Panc1 (cell line): Measurements from ENCODE around the gene MCRIP2.

Experiments
- CTCF ChIP-seq: fragments of 450-650 bp; IDR thresholded peaks from 2 replicates; pipeline ENCODE4 v1.5.1; 2017; ENCODE audit warnings: mild to moderate bottlenecking
- POLR2AphosphoS5 ChIP-seq: IDR thresholded peaks from 2 replicates; pipeline ENCODE4 v1.6.1; 2012; ENCODE audit warnings: mild to moderate bottlenecking, low read depth, low read length, moderate library complexity
- REST ChIP-seq, 2 experiments: IDR thresholded peaks; 2 replicates each; pipeline ENCODE4 v1.6.1; 2011 to 2012; ENCODE audit warnings: low read depth in 2 of 2, control low read depth in 1 of 2, low read length in 1 of 2, mild to moderate bottlenecking in 1 of 2, moderate library complexity in 1 of 2; ENCODE audit not compliant: insufficient read depth in 1 of 2

- TF ChIP-seq CTCF, result no peak
- TF ChIP-seq REST (IDR thresholded peaks at IDR 0.05; ENCODE audit: insufficient read depth in 1 of 2, low read depth in 2 of 2, low read length in 1 of 2), result no peak
- TF ChIP-seq POLR2AphosphoS5, result no peak
Measured at GRCh38 chr16:669666-670065, 28.0 kb downstream of the MCRIP2 start.
